ENCODE data around the gene IGSF9.

Gene IGSF9

DNA sequence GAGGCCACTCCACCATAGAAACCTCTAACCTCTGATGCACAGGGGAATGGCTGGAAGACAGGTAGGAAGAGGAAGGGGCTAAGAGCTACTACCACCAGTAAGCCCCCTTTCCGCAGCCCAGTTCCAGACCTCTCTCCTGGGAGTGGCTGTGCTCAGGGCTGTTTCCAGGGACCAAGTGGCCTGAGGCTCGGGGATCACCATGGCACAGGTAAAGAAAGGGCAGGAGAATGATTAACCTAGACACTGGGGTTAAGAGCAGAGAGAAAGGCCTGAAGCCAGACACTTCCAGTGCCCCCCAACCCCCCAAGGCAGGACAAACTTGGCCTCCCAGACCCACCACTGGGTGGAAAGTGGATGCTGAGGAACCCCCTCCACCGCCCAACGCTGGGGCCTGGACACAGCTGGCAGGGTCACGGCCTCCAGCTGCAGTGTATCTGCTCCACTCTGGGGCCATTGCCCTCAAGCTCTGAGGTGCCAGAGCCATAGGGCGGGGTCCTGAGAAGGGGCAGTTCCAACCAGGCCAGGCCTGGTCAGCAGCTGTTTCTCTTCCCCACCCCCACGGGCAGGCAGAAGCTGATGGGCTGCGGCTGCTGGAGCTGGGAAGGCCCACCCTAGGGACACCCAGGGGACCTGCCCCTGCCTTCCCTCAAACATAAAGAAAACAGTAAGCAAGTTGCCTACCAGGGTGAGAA is 22.8 kb downstream of the IGSF9 start:
- TF ChIP-seq, protein P1, sequence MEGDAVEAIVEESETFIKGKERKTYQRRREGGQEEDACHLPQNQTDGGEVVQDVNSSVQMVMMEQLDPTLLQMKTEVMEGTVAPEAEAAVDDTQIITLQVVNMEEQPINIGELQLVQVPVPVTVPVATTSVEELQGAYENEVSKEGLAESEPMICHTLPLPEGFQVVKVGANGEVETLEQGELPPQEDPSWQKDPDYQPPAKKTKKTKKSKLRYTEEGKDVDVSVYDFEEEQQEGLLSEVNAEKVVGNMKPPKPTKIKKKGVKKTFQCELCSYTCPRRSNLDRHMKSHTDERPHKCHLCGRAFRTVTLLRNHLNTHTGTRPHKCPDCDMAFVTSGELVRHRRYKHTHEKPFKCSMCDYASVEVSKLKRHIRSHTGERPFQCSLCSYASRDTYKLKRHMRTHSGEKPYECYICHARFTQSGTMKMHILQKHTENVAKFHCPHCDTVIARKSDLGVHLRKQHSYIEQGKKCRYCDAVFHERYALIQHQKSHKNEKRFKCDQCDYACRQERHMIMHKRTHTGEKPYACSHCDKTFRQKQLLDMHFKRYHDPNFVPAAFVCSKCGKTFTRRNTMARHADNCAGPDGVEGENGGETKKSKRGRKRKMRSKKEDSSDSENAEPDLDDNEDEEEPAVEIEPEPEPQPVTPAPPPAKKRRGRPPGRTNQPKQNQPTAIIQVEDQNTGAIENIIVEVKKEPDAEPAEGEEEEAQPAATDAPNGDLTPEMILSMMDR (IDR thresholded peaks at IDR 0.05; ENCODE audit: low read depth, low read length) = no peak
- DNase-seq (ENCODE audit: extremely low read depth, low read depth) = no peak

DNA sequence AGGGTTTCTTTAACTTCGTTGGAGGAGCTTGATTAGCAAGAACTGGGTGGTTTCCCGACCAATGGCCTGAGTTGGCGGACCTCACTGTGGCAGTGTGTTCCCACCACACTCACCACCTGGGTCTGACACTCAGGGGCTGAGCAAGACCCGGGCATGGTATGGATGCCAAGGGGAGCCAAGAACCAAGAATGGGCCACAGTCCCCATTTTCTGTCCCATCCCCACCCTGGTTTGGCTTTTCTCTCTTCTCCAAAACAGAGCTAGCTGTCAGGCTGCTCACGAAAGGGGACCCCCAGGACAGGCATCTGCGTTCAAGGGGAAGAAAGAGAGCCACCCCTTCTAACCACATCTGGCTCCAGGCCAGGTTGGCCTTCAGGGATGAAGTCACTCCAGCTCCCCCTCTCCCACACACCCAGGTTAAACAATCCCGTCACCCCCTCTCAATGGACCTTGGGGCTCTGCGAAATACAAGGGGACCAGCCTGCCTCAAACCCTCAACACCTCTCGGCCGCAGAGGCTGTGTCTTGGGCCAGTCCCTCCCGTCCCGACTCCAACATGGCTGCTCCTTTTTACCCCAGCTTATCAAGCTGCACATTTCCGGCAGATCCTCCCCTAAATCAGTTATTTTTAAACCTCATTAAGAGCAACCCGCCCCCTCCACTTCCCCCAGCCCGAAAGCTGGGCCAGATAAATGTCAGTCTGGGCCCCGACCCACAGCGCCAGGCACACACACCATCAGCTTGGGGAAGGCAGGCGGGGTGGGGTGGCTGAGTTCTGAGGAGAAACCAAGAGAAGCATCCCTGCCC is 23.5 kb downstream of the IGSF9 start:
- DNase-seq (ENCODE audit: extremely low read depth, low read depth) = no peak
- TF ChIP-seq, protein P1 (IDR thresholded peaks at IDR 0.05; ENCODE audit: low read depth, low read length) = no peak

DNA sequence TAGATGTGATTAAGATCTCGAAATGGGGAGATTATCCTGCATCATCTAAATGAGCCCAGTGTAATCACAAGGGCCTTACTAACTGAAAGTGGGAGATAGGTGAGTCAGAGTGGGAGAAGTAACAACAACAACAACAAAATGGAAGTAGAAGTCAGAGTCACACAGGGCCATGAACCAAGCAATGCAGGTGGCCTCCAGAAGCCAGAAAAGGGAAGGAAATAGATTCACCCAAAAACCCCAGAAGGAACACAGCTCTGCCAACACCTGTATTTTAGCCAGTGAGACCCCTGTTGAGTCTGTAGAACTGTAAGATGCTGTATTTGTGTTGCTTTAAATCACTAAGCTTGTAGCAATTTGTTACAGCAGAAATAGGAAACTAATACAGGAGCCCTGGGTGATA is 24.2 kb downstream of the IGSF9 start:
- DNase-seq (ENCODE audit: extremely low read depth, low read depth) = no peak
- TF ChIP-seq, protein P1 (IDR thresholded peaks at IDR 0.05; ENCODE audit: low read depth, low read length) = no peak

DNA sequence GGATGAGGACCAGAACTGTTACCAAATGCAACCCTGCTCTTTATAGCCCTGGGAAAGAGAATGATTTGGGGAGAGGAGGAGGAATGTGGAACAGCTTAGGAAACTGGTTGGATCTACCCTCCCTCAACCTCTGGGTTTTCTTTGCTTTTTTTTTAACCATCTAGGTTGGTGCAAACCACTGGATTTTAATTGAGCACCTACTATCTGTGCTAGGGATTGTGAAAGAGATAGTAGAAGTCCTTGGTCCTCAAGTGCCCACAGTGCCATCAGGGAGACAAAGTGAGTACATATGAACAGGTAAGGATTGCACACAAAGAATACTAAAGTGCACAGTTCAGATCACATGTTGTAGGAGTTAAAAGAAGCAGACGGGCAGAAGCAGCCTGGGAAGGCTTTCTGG is 24.8 kb downstream of the IGSF9 start:
- no peak for DNase-seq (ENCODE audit: extremely low read depth, low read depth)

DNA sequence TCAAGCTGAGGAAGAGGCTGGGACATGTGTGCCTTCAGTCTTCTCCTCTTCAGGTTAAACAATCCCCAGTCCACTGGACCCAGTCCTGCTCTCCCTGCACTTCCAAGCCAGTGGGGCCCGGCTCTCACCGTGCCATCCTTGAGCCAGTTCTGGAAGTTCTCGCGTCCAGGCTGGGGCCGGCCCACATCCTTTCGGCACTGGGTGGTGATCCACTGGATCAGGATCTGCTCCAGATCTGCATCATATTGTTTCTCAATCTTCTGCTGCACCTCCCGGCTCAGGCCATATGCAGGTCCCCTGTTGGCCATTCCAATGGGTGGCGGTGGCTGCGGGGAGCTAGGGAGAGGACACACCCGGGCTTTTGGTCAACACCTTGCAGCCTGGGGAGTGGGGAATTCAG is 25.2 kb downstream of the IGSF9 start:
- no peak for DNase-seq (ENCODE audit: extremely low read depth, low read depth)

More for the DNA sequence above, 24.8 kb downstream of the IGSF9 start:
- TF ChIP-seq, protein P1 (IDR thresholded peaks at IDR 0.05; ENCODE audit: low read depth, low read length) = no peak

DNA sequence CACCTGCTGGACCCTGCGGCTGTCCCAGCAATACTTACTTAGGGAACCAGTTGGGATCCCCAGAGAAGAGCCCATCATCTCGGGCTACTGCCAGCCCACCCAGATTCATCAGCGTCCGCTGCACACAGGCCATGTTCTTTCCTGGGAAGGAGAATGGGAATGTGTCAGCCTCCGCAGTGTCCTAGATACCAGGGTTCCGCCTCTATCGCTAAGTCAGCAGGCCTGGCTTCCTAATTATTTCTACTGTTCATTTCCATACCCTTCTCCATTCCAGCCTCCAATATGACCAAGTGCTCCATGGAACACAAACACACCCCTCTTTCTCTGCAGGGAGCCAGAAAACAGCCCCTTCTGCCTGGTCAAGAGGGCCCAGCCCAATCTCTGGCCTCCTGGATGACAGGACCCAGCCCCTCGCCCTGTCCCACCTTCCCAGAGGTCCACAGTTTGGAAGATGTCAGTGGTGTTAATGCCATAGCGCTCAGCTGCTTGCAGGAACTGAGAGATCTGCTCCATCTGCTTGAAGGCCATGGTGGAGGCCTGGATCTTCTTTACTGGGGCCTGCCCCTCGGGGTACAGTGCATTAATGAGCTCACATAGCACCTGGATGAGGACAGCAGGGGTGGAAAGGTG is 26.1 kb downstream of the IGSF9 start:
- no peak for DNase-seq (ENCODE audit: extremely low read depth, low read depth)

More for the DNA sequence above, 25.2 kb downstream of the IGSF9 start:
- TF ChIP-seq, protein P1 (IDR thresholded peaks at IDR 0.05; ENCODE audit: low read depth, low read length) = no peak

More for the DNA sequence above, 26.1 kb downstream of the IGSF9 start:
- TF ChIP-seq, protein P1 (IDR thresholded peaks at IDR 0.05; ENCODE audit: low read depth, low read length) = no peak
